Middle frontal gyrus (tissue), 1 donor: ENCODE measurements around the gene DNM1.
"Not testable (repeated sequence)": the region's sequence is repeated elsewhere in the genome, so short reads cannot be mapped to it uniquely, and the experiment has no call there.

ENCODE experiments used
- DNase-seq: peaks from one replicate; pipeline ENCODE4 v3.0.0-alpha.2; 2015; ENCODE audit warnings: low spot score; ENCODE audit errors: extremely low spot score

The DNM1 gene

GRCh38 chr9:128175726-128176125 lies 27.5 kb upstream of the DNM1 start:
- DNase-seq: no peak

DNA sequence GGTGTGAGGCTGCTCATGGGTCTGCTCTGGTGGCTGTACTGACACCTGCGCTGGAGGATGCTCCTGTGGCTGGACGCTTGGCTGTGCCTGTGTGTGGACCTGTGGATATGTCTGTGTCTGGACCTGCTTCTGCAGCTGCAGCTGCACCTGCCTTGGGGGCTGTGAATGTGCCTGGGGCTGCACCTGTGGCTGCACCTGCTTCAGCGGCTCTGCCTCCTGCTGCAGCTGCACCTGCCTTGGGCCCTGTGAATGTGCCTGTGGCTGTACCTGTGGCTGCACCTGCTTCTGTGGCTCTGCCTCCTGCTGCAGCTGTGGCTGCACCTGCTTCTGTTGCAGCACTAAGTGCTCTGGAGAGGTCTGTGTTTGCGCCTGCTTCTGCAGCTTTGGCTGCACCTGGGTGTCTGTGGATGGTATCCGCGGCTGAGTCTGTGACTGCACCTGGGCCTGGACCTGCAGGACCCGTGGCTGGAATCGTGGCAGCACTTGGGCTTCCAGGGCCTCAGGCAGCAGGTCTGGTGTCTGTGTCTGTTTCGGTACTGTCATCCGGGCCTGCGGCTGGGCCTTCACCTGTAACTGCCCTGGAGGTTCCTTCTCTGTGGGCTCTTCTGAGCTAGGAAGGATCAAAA lies 24.3 kb upstream of the DNM1 start:
- DNase-seq: no peak

DNA sequence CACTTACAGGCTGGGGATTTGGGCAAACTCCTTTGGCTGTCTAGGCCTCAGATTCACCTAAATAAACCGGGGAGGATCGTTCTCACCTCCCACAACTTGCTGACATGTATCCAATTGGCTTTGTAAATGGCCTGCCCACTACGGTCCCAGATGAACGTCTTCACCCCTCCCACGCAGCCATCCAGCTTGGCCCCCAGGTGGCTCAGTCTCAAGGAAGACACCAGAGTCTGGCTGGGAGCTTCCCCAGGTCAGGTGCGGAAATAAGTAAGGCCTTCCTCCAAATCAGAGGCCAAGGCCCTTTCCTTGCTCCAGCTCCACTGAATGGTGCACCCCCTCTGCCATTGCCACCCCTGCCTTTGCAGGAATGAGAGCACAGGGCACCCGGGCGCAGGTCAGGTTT lies 23.2 kb upstream of the DNM1 start:
- DNase-seq: no peak

DNA sequence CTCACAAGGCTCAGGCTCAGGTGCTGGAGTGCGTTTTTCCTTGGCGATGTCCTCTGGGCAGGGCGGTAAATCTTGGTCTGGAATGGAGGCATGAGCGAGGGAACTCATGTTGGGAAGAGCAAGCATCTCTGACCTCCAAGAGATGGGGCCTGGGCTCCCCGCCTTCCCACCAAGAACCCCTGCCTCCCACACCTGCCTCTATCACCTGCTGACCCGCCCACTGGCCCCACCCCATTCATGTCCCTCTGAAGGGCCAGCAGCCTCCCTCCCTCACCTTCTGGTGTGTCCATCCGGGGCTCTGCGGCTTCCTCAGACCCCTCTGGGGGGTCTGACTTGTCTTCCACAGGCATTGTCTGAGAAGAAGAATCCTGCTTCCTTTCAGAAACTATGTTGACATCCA lies 22.7 kb upstream of the DNM1 start:
- DNase-seq: no peak

DNA sequence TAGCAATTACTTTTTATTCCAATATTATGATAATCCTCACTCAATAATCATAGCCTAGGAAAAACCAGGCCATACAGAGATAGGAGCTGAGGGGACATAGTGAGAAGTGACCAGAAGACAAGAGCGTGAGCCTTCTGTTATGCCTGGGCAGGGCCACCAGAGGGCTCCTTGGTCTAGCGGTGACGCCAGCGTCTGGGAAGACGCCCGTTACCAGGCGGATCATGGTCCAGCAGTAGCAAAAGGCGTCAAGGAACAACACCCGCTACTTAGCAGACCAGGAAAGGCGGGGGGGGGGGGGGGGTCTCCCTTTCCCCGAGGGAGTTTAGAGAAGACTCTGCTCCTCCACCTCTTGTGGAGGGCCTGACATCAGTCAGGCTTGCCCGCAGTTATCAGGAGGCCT lies 21.7 kb upstream of the DNM1 start:
- DNase-seq: not testable (repeated sequence)

- no peak for DNase-seq
These were observed 20.1 kb upstream of the DNM1 start for GRCh38 chr9:128182893-128183588.

DNA sequence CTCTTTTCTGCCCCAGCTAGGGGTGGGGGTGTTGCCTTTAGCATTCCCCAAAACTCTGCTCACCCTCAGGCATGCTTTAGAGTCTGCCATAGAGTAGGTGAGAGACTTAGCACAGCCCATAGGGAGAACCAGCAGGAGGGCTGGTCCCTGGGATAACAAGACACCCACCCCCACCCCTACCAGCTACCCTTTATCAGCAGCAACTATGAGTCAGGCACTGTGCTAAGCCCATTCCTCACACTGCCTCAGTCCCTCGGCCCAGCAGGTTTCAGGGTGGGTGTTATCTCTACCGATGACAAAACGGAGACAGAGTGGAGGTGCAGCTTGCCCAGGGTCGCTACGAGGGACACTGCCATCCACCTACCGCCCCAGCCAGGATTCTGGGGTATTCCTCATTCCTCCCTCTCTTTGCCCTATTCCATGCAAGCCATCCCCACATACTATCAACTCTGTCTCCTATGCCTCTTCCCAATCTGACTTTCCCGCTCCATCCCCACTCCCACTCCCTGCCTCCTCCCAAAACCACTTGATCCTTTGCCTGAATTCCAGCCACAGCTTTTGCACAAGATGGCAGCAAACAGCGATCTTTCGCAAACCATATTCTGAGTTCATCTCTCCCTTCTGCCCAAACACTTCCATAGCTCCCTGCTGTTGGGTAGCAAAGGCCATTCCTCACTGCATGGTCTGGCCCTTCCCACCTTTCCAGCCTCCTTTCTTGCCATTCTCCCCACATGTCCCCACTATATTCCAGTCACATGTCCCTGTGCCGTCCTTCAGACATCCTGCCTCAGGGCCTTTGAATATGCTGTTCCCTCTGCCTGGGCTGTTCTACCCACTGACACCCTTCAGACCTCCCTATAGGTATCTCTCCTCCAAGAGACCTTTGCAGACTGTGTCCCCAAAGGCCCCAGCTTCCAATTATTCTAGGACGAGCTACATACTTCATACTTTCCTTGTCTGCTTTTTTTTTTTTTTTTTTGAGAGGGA lies 16.9 kb upstream of the DNM1 start:
- DNase-seq: no peak

GRCh38 chr9:128187361-128187760 lies 15.8 kb upstream of the DNM1 start:
- DNase-seq: no peak

DNA sequence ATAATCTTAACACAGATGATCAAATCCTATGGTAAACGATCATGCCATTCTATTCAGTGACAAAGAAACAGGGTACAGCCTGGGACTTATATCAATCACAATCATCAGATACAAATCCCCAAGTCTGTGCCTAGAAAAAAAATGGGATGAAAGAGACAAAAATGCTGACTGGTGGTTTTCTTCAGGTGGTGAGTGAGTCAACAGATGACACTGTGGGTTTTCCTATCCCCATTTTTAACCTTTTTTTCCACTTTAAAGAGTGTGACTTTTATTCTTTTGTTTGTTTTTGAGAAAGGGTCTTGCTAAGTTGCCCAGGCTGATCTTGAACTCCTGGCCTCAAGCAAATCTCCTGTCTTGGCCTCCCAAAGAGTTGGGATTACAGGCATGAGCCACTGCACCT lies 15.0 kb upstream of the DNM1 start:
- no peak for DNase-seq

- DNase-seq: no peak
These were observed 13.2 kb upstream of the DNM1 start for GRCh38 chr9:128190013-128190412.

GRCh38 chr9:128190516-128191405 lies 12.4 kb upstream of the DNM1 start:
- DNase-seq: no peak

DNA sequence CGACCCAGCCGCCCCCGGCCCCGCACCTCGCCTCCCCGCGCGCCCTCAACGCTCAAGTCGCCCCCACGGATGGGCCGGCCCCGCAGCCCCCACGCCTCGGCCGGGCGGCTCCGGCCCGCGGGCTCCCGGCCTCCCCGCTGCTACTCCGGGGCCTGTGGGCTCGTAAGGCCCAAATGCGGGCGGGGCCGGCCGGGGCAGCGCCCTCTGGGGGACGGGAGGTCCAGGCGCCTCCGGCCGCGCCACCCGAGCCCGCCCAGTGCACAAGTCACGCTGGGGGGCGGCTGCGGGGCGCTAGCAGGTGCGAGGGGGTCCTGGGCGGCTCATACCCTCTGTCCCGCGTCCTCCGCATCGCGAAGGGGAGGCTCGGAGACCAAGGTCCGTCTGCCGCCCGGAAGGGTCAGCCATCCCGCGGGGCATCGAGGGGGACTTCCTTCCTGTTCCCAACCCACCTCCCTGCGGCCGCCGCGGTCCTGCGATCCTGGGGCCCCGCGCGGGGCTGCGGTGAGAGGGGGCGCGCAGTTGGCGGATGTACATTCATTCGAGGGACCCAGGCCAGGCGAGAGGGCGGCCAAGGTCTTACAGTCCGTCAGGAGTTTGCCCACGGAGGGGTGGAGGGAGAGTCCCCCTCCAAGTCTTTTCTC lies 11.7 kb upstream of the DNM1 start, which contains the start of gene CIZ1:
Gene CIZ1 (minus strand): TSS at position 167 of the 641 bp plus-strand sequence. CDS start 715 bp downstream, outside the sequence.
- no peak for DNase-seq

GRCh38 chr9:128192601-128193371 lies 10.4 kb upstream of the DNM1 start:
- no peak for DNase-seq

DNA sequence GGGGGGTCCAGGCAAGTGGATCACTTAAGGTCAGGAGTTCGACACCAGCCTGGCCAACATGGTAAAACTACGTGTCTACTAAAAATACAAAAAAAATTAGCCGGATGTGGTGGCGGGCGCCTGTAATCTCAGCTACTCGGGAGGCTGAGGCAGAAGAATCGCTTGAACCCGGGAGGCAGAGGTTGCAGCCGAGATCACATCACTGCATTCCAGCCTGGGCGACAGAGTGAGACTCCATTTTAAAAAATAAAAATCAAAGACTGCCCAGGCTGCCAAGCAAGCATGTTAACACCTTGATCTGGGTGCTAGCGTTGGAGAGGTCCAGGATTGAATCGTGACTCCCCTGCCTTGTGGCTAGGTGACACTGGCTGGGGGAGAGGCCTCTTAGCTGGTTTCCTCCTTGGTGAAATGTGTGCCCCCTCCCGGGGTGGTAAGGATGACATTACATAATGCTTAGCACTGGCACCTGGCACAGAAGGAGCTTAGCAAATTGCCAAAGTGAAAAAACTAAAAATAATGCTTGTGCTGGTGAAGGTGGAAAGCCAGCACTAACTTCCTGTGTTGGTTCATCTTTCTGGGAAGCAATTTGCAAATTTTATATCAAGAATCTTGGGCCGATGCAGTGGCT lies 9.6 kb upstream of the DNM1 start:
- no peak for DNase-seq

GRCh38 chr9:128201441-128202369 lies 1.5 kb upstream of the DNM1 start:
- no peak for DNase-seq

DNA sequence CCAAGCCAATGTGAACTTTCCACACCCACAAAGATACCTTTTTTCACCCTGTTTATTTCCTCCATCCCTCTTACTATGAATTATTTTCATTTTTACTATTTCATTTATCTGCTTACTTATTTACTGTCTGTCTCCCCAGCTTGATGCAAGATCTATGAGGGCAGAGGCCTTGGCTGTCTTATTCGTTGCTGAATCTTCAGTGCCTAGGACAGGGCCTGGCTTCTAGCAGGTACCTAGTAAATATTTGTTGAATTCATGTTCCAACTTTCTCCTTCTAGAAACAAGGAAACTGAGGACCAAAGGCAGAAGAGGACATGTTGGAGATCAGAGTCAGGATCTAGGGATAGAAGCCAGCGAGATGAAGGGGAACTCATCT lies 543 bp upstream of the DNM1 start:
- DNase-seq: no peak

GRCh38 chr9:128203707-128204551 lies 750 bp downstream of the DNM1 start:
- no peak for DNase-seq
